ENCODE results near the gene ATOX1. TPM values are rescaled to one million over a fixed set of nuclear protein-coding genes. Genes with fewer than 3 reads are reported as not detected.

The ATOX1 gene
- total RNA-seq, 2 donors from 2014 or later, result 6.3 to 39.7 TPM

DNA sequence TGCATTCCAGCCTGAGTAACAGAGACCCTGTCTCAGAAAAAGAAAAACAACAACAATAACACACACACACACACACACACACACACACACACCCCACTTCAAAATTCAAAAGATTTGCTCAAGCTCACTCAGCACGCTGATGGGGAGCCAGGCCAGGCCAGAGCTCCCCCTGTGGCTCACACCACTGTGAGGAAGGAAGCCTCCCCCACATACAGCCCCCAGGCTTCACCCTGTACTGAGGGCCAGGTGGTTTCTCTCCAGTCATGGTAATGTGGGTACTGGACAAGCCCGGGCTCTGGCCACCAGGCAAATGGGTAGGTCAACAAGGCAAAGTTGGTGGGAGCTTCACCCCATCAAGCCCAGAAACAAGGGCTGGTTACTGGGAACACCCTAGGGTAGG is 19.0 kb downstream of the ATOX1 start:
- H3K27me3 ChIP-seq, result no peaks in the 10 kb centered on the region
- no peak overlapping the region for H3K4me3 ChIP-seq
- no peak for DNase-seq
- WGBS, 2 donors, result 69% methylated on average over 2 of the region's 2 CpGs; no CpG with 5 or more reads in 1 of the 2 donors
- H3K36me3 ChIP-seq (replicated peaks in 1 of 2; ENCODE audit: insufficient read depth in 1 of 2, low read depth in 2 of 2), result no peaks in the 10 kb centered on the region
- H3K9me3 ChIP-seq, result no peaks in the 10 kb centered on the region
- peaks cover 8% of the 10 kb centered on the region for H3K4me1 ChIP-seq
- ATAC-seq, result no peak
- intact Hi-C loops (cut with DNase I), result no loop called here
- no peak overlapping the region for H3K27ac ChIP-seq
- TF ChIP-seq, protein P1, sequence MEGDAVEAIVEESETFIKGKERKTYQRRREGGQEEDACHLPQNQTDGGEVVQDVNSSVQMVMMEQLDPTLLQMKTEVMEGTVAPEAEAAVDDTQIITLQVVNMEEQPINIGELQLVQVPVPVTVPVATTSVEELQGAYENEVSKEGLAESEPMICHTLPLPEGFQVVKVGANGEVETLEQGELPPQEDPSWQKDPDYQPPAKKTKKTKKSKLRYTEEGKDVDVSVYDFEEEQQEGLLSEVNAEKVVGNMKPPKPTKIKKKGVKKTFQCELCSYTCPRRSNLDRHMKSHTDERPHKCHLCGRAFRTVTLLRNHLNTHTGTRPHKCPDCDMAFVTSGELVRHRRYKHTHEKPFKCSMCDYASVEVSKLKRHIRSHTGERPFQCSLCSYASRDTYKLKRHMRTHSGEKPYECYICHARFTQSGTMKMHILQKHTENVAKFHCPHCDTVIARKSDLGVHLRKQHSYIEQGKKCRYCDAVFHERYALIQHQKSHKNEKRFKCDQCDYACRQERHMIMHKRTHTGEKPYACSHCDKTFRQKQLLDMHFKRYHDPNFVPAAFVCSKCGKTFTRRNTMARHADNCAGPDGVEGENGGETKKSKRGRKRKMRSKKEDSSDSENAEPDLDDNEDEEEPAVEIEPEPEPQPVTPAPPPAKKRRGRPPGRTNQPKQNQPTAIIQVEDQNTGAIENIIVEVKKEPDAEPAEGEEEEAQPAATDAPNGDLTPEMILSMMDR (IDR thresholded peaks at IDR 0.05), result no peak
- TF ChIP-seq POLR2A (IDR thresholded peaks at IDR 0.05), result no peak

GRCh38 chr5:151738125-151738848 is 20.1 kb downstream of the ATOX1 start:
- Histone ChIP-seq H3K4me1 (peaks cover 8% of the 10 kb centered on the region), H3K4me3 (no peak overlapping the region), H3K9me3 (no peaks in the 10 kb centered on the region), H3K27ac (no peak overlapping the region), H3K36me3 (replicated peaks in 1 of 2; ENCODE audit: insufficient read depth in 1 of 2, low read depth in 2 of 2) (no peaks in the 10 kb centered on the region), H3K27me3 (no peaks in the 10 kb centered on the region)
- intact Hi-C loops (cut with DNase I), result no loop called here
- WGBS, 2 donors, result 60 to 65% methylated on average over 8 to 9 of the region's 9 CpGs
- DNase-seq (no peak), ATAC-seq (no peak)
- TF ChIP-seq, protein P1 (IDR thresholded peaks at IDR 0.05), result no peak

GRCh38 chr5:151737431-151737830 is 21.0 kb downstream of the ATOX1 start:
- Histone ChIP-seq H3K9me3 (no peaks in the 10 kb centered on the region), H3K27ac (no peak overlapping the region), H3K4me3 (no peak overlapping the region), H3K36me3 (replicated peaks in 1 of 2; ENCODE audit: insufficient read depth in 1 of 2, low read depth in 2 of 2) (no peaks in the 10 kb centered on the region), H3K4me1 (peaks cover 8% of the 10 kb centered on the region), H3K27me3 (no peaks in the 10 kb centered on the region)
- no peak for TF ChIP-seq POLR2A (IDR thresholded peaks at IDR 0.05)
- TF ChIP-seq, protein P1 (IDR thresholded peaks at IDR 0.05), result no peak
- ATAC-seq (no peak), DNase-seq (no peak)
- WGBS, 2 donors, result 92 to 100% methylated on average over 3 of the region's 3 CpGs
- intact Hi-C loops (cut with DNase I), result no loop called here

GRCh38 chr5:151735646-151736045 is 22.8 kb downstream of the ATOX1 start:
- no peak for DNase-seq

More at GRCh38 chr5:151735646-151736045, 22.8 kb downstream of the ATOX1 start:
- peaks cover 5% of the 10 kb centered on the region for H3K4me1 ChIP-seq
- no peak overlapping the region for H3K27ac ChIP-seq
- H3K4me3 ChIP-seq, result no peak overlapping the region
- no peak for ATAC-seq
- 78 to 100% methylated on average over 1 of the region's 1 CpG for WGBS, 2 donors
- H3K27me3 ChIP-seq, result no peaks in the 10 kb centered on the region
- TF ChIP-seq, protein P1 (IDR thresholded peaks at IDR 0.05), result no peak
- TF ChIP-seq POLR2A (IDR thresholded peaks at IDR 0.05), result no peak
- no peaks in the 10 kb centered on the region for H3K9me3 ChIP-seq
- H3K36me3 ChIP-seq (replicated peaks in 1 of 2; ENCODE audit: insufficient read depth in 1 of 2, low read depth in 2 of 2), result no peaks in the 10 kb centered on the region
- intact Hi-C loops (cut with DNase I), result no loop called here
